NCI-H226 (cell line): ENCODE data around the gene MEF2C.
"Not testable (repeated sequence)": the region's sequence is repeated elsewhere in the genome, so short reads cannot be mapped to it uniquely, and the experiment has no call there.

Source experiments
- DNase-seq: peaks from one replicate; pipeline ENCODE4 v3.0.0-alpha.2; 2015

MEF2C gene

GRCh38 chr5:88883059-88883835 is at the start of gene MEF2C:
Gene MEF2C, minus strand, starts transcription at chr5:88883184. Its CDS starts 59,396 bp downstream, at chr5:88823788.
- DNase-seq = peak; percentile 47

GRCh38 chr5:88932541-88932940 is 49.6 kb upstream of the MEF2C start:
- no peak for DNase-seq

- DNase-seq = no peak
These were observed 47.4 kb upstream of the MEF2C start for GRCh38 chr5:88930335-88930734.

GRCh38 chr5:88929385-88929784 is 46.4 kb upstream of the MEF2C start:
- no peak for DNase-seq

GRCh38 chr5:88926774-88927173 is 43.8 kb upstream of the MEF2C start:
- no peak for DNase-seq

- no peak for DNase-seq
These were observed 42.9 kb upstream of the MEF2C start for GRCh38 chr5:88925692-88926490.

GRCh38 chr5:88924330-88924657 is 41.3 kb upstream of the MEF2C start:
- no peak for DNase-seq

GRCh38 chr5:88923623-88924329 is 40.8 kb upstream of the MEF2C start:
- DNase-seq = no peak

GRCh38 chr5:88912743-88913142 is 29.8 kb upstream of the MEF2C start:
- DNase-seq = not testable (repeated sequence)

- not testable (repeated sequence) for DNase-seq
These were observed 28.1 kb upstream of the MEF2C start for GRCh38 chr5:88911059-88911572.

GRCh38 chr5:88904478-88904877 is 21.5 kb upstream of the MEF2C start:
- not testable (repeated sequence) for DNase-seq

- not testable (repeated sequence) for DNase-seq
These were observed 21.0 kb upstream of the MEF2C start for GRCh38 chr5:88903966-88904365.

GRCh38 chr5:88901077-88901476 is 18.1 kb upstream of the MEF2C start:
- DNase-seq = not testable (repeated sequence)

GRCh38 chr5:88899096-88899737 is 16.2 kb upstream of the MEF2C start:
- DNase-seq = no peak

GRCh38 chr5:88897748-88898147 is 14.8 kb upstream of the MEF2C start:
- no peak for DNase-seq

- DNase-seq = no peak
These were observed 12.9 kb upstream of the MEF2C start for GRCh38 chr5:88895681-88896501.

- DNase-seq = no peak
These were observed 9.7 kb upstream of the MEF2C start for GRCh38 chr5:88892669-88893068.

- no peak for DNase-seq
These were observed 7.2 kb upstream of the MEF2C start for GRCh38 chr5:88890070-88890781.

GRCh38 chr5:88889189-88890069 is 6.4 kb upstream of the MEF2C start:
- DNase-seq = no peak

- DNase-seq = no peak
These were observed 5.8 kb upstream of the MEF2C start for GRCh38 chr5:88888848-88889188.
